IPS DF 6.9 (cell line): ENCODE data around the gene TNIK.
"Not testable (repeated sequence)": the region's sequence is repeated elsewhere in the genome, so short reads cannot be mapped to it uniquely, and the experiment has no call there.

Experiments used
- DNase-seq: peaks from one replicate; pipeline ENCODE4 v3.0.0-alpha.2; 2013; ENCODE audit warnings: low read depth, low spot score
- H3K27ac ChIP-seq: one replicate; pipeline ENCODE4 v1.5.1; 2013; ENCODE audit warnings: low read length, control low read depth
- H3K27me3 ChIP-seq: 2 replicates; pipeline ENCODE4 v1.6.1; 2013; ENCODE audit warnings: mild to moderate bottlenecking, low read length; ENCODE audit not compliant: control insufficient read depth, insufficient read depth
- H3K36me3 ChIP-seq: 2 replicates; pipeline ENCODE4 v1.6.1; 2013; ENCODE audit warnings: low read length; ENCODE audit not compliant: control insufficient read depth, insufficient read depth
- H3K4me1 ChIP-seq: 2 replicates; pipeline ENCODE4 v1.6.1; 2013; ENCODE audit warnings: low read length; ENCODE audit not compliant: control insufficient read depth, insufficient read depth
- H3K4me3 ChIP-seq: 2 replicates; pipeline ENCODE4 v1.5.1; 2013; ENCODE audit warnings: mild to moderate bottlenecking, low read length
- H3K9me3 ChIP-seq: 2 replicates; pipeline ENCODE4 v1.6.1; 2013; ENCODE audit warnings: low read length, inconsistent platforms; ENCODE audit not compliant: control insufficient read depth, insufficient read depth
- WGBS: extraction: QIAGEN DNeasy Blood & Tissue Kit; methylation state at CpG from one replicate; pipeline ENCODE4 v1.1.7; 2013; ENCODE audit warnings: mixed read lengths, missing lambda C conversion rate; ENCODE audit not compliant: insufficient read length, insufficient coverage; 5-methylcytosine and 5-hydroxymethylcytosine counted together

The TNIK gene

DNA sequence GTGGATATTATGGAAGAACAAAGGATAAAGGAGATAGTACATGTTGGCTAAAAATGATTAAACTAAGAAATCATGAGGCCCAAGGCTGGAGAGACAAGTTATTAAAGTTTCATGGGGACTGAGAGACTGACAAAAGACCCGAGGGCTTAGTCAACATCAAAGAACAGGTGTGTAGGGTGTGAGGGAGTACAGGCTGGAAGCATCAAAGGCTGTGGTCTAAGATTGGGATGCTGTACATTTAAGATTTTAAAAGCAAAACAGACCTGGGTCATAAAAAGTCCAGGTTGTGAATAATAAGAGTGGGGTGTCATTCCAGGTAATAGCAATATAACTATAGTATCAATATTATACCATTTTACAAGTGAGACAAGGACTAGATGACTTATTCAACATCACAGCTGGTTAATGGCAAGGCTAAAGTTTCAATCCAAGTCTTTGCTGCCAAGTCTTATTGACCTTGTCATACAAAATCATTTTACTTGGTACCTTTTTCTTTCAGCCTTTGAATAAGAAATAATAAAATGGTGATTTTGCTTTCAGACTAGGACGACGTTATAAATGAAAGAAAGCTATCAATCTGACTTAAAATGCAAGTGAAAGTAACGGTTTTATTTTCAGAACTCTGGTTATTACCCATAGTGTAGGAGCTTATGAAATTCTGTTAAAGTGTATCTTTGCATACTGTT lies 211.6 kb downstream of the TNIK start:
- no peaks in the 10 kb centered on the region for H3K36me3 ChIP-seq
- H3K9me3 ChIP-seq = no peaks in the 10 kb centered on the region
- H3K27ac ChIP-seq = no peak overlapping the region
- no CpG with 5 or more reads among the region's 4 CpGs for WGBS
- no peak for DNase-seq
- no peaks in the 10 kb centered on the region for H3K4me1 ChIP-seq
- no peak overlapping the region for H3K4me3 ChIP-seq
- no peaks in the 10 kb centered on the region for H3K27me3 ChIP-seq

DNA sequence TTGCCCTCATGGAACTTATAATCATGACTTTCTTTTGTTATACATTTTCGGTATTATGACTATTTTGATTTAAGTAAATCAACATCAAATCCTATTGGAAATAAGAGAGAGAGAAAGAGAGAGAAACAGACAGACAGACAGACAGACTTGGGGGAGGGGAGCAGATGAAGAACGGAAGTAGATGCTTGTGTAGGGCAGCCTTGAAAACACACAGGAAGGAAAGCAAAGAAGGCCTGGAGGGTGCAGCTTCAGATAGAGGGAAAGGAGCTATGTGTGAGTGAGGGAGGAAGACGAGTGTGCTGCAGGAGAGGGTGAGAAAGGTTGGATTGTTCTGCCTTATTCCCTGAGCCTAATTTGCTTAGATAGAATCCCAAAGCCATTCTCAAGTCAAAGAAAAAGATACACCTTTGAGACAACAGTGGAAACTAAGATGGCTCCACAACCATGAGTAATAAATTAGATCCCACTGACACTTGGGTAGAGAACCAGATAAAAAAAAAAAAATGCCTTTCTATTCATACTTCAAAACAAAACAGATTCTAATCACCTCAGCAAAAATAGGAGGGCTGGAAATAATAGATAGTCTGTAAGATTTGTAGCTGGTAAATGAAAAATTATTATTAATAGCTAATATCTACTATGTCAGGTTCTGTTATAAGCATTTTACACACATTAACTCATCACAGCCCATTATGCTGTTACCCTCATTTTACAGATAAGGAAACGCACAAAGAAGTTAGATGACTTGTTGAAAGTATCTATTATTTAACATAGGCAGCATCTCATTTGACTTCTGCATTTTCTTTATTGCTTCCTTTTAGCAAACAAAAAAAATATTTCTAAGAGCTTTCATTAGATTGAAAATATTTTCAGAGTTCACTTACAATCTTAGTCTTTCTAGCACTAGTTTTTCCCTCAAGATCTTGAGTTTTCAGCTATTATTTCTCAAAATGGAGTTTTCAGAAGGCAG lies 214.1 kb downstream of the TNIK start:
- no peak for DNase-seq
- H3K9me3 ChIP-seq = no peaks in the 10 kb centered on the region
- H3K4me3 ChIP-seq = no peak overlapping the region
- H3K27me3 ChIP-seq = no peaks in the 10 kb centered on the region
- H3K4me1 ChIP-seq = no peaks in the 10 kb centered on the region
- no peaks in the 10 kb centered on the region for H3K36me3 ChIP-seq
- H3K27ac ChIP-seq = no peak overlapping the region
- no CpG with 5 or more reads among the region's 4 CpGs for WGBS

DNA sequence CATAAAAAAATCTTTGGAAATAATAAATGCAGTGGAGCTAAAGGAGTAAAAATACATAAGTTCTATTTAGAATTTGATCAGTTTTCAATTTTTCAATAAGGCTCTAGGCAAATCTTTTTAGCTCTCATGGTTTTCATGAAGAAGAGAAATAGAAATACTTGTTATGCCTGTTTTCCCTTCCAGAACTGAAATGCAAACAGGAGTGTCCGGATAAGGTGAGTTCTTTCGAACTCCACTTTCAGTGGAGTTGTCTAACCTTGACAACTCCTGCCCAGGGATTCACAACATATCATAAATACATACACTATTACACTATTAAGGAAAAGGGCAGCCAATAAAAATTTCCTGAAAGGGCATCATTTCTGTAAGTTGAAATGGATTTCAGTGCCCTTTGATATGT lies 217.3 kb downstream of the TNIK start:
- H3K4me1 ChIP-seq = no peaks in the 10 kb centered on the region
- no CpG with 5 or more reads among the region's 2 CpGs for WGBS
- H3K27me3 ChIP-seq = no peaks in the 10 kb centered on the region
- no peak overlapping the region for H3K4me3 ChIP-seq
- DNase-seq = no peak
- H3K36me3 ChIP-seq = no peaks in the 10 kb centered on the region
- H3K9me3 ChIP-seq = no peaks in the 10 kb centered on the region
- H3K27ac ChIP-seq = no peak overlapping the region

DNA sequence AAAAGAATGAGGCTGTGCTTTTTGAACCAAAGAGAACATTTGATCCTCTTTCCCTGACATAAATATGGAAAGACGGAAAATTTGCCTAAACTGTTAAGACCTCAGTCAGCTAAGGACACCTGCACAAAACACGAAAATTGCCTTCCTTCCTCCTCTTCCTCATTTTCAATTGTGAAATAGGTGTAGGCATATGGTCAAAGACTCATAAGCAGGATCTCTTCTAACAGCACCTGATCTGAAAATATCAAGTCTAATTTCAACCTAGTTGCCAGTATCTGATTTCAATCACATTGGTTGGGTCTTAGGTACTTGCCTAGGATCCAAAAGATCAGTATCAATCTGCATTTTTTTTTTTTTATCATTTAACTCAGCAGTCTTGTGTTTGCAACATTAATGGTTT lies 218.0 kb downstream of the TNIK start:
- Histone ChIP-seq H3K27me3 (no peaks in the 10 kb centered on the region), H3K4me1 (no peaks in the 10 kb centered on the region), H3K27ac (no peak overlapping the region), H3K9me3 (no peaks in the 10 kb centered on the region), H3K36me3 (no peaks in the 10 kb centered on the region), H3K4me3 (no peak overlapping the region)
- DNase-seq = no peak
- no CpG with 5 or more reads among the region's 2 CpGs for WGBS

DNA sequence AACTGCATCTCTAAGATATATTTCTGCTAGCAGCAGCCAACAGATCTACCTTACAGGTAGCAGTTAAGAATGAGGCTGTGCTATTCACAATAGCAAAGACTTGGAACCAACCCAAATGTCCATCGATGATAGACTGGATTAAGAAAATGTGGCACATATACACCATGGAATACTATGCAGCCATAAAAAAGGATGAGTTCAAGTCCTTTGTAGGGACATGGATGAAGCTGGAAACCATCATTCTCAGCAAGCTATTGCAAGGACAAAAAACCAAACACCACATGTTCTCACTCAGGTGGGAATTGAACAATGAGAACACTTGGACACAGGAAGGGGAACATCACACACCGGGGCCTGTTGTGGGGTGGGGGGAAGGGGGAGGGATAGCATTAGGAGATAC lies 218.6 kb downstream of the TNIK start:
- not testable (repeated sequence) for H3K4me1 ChIP-seq, DNase-seq
- no CpG with 5 or more reads among the region's 2 CpGs for WGBS

DNA sequence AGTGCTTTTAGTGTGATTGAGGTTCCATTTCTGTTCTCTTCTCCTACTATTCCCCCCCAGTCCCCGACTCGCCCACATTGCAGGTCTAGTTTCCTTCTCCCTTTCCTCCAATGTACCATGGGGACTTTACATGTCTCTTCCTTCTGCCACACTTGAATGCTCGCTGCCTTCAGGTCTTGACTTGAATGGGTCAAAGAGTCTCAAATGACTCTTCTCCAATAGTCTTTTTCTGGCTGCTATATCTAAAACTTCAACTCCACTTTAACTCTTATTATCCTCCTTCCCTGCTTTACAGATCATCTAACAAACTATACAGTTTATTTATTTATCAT lies 219.7 kb downstream of the TNIK start:
- peaks cover 3% of the 10 kb centered on the region; the same call in 1 of the 2 replicates for H3K4me1 ChIP-seq
- no peaks in the 10 kb centered on the region for H3K9me3 ChIP-seq
- no peak overlapping the region for H3K4me3 ChIP-seq
- DNase-seq = no peak
- no peak overlapping the region for H3K27ac ChIP-seq
- no CpG with 5 or more reads among the region's 3 CpGs for WGBS
- no peaks in the 10 kb centered on the region for H3K36me3 ChIP-seq
- H3K27me3 ChIP-seq = no peaks in the 10 kb centered on the region

More for the DNA sequence above, 218.6 kb downstream of the TNIK start:
- H3K4me3 ChIP-seq, H3K36me3 ChIP-seq, H3K27me3 ChIP-seq, H3K27ac ChIP-seq, H3K9me3 ChIP-seq: not testable (repeated sequence)

DNA sequence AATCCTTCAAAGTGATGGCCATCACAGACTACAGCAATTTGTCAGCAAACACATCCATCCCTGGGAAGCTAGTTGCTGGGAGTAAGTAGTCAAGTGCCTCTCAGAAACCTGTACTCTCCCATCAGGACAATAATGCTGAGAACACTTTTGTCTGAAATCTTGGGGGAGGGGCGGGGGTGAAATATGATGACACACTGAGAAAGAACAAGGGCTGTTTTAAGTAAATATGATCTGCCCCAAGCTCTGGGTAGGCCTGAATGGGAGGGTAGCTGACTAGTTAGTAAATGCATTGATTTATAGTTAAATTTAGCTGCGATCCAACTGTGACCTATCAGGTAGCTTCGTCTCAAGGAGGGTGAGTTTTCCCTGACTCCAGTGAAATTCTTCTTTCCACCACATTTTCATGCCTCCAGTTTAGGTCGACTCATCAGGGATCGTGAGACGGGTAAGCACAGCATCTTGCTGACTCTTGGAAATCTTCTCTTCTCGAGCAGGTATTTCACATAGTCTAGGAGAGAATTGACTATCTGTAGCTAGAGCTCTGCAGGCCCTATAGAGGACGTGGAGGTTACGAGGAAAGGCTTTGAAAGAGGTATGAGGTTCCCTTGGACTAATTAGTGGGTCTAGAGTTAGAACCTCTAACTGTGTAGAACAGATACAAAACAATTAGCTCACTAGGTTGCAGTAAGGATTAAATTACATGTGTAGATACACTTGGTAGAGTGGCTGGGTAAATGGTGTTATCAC lies 220.3 kb downstream of the TNIK start:
- Histone ChIP-seq H3K4me1 (peaks cover 3% of the 10 kb centered on the region; the same call in 1 of the 2 replicates), H3K4me3 (no peak overlapping the region), H3K27ac (no peak overlapping the region), H3K36me3 (no peaks in the 10 kb centered on the region), H3K9me3 (no peaks in the 10 kb centered on the region), H3K27me3 (no peaks in the 10 kb centered on the region)
- no peak for DNase-seq
- WGBS = no CpG with 5 or more reads among the region's 9 CpGs

DNA sequence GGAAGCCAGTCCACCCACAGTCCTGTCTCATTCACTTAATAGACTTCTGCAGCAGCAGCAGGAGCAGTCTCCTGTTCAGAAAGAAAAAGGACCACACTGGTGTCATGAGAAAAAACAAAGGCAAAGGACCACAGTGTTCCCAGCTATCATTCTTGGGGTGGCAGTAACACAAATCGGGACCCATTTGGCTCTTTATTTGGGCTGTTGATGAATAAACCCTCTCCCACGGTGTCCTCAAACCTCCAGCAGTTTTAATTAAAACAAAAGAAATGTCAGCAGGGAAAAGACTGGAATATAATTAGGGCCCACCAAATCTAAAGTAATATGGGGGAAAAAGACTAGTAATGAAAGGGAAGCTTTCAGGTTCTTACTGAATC lies 223.2 kb downstream of the TNIK start:
- no CpG with 5 or more reads among the region's 2 CpGs for WGBS
- no peak for DNase-seq
- no peak overlapping the region for H3K4me3 ChIP-seq

DNA sequence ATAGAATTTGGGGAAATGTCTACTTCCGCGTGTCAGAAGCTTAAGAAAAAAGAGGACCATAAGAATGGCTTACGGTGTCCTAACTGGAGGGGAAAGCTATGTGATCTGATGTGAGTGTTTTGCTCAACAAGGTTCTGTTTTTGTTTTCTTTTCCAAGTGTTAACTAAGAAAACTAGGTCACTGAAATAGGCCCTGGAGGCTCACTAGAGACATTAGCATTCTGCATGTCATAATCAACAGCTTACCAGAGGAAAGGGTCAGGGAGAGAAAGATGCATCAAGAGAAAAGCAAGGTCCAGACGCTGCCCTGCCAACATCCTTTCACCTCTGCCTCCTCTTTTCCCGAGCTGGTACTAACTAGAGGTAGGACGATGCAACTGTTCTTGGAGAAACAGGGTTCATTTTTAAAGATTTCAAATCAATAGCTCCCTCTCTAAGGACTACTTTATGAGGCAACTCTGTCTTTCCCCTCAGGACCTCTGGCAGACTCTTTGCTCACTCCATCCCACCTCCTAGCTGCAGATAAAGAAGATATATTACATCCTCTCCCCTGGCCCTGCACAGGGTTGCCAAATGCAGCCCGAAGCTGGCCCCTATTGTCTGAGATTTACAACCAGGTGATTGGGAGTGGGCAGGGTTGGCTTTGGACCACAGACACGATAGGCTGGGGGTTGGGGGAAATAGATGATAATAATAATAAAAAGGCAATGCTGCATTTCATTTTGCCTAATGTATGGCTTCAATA lies 223.8 kb downstream of the TNIK start:
- WGBS = no CpG with 5 or more reads among the region's 8 CpGs
- peaks cover 4% of the 10 kb centered on the region; the same call in 1 of the 2 replicates for H3K4me1 ChIP-seq
- no peak for DNase-seq
- no peak overlapping the region for H3K27ac ChIP-seq
- no peaks in the 10 kb centered on the region for H3K27me3 ChIP-seq
- no peaks in the 10 kb centered on the region for H3K36me3 ChIP-seq
- no peak overlapping the region for H3K4me3 ChIP-seq
- H3K9me3 ChIP-seq = no peaks in the 10 kb centered on the region

More for the DNA sequence above, 223.2 kb downstream of the TNIK start:
- no peak overlapping the region for H3K27ac ChIP-seq
- H3K9me3 ChIP-seq = no peaks in the 10 kb centered on the region
- H3K4me1 ChIP-seq = peaks cover 3% of the 10 kb centered on the region; the same call in 1 of the 2 replicates
- no peaks in the 10 kb centered on the region for H3K27me3 ChIP-seq
- no peaks in the 10 kb centered on the region for H3K36me3 ChIP-seq
